Thyroid gland (tissue), 4 donors: ENCODE results near the gene TCHP.

Source experiments
- POLR2A ChIP-seq, 2 donors: fragments of 450-650 bp; IDR thresholded peaks; one replicate each; pipeline ENCODE4 v1.6.1; 2017; ENCODE audit warnings: antibody characterized with exemption in 2 of 2, mild to moderate bottlenecking in 2 of 2, moderate library complexity in 1 of 2
- TF ChIP-seq, protein P1 (sequence below), 6 experiments: fragments of 200-600 bp in 3 of 6; fragments of 450-650 bp in 3 of 6; sonication (generic) in 3 of 6; IDR thresholded peaks; one replicate each; pipeline ENCODE4 v1.5.1; 2016 to 2019; ENCODE audit warnings: antibody characterized with exemption in 6 of 6, mild to moderate bottlenecking in 2 of 6, inconsistent platforms in 1 of 6, moderate library complexity in 1 of 6

DNA sequence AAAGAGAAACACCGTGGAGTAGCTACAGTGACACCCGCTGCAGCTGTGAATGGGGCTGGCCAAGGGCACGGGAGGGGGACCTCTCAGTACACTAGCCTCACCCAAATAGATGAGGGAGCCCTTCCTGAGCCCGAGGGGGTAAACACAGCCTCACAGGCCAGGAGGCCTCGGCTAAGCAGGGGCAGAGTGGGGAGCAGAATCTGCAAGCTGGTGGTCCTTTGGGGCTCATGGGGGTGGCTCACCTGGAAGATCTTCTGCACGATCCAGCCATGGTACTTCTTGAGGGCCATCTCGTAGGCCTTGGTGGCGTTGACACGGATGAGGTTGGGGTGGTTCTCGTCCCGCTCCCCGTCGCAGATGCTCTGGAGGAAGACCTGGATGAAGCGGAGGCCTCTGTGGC is 44.7 kb upstream of the TCHP start:
- TF ChIP-seq POLR2A (IDR thresholded peaks at IDR 0.05), result no peak
- TF ChIP-seq, protein P1, sequence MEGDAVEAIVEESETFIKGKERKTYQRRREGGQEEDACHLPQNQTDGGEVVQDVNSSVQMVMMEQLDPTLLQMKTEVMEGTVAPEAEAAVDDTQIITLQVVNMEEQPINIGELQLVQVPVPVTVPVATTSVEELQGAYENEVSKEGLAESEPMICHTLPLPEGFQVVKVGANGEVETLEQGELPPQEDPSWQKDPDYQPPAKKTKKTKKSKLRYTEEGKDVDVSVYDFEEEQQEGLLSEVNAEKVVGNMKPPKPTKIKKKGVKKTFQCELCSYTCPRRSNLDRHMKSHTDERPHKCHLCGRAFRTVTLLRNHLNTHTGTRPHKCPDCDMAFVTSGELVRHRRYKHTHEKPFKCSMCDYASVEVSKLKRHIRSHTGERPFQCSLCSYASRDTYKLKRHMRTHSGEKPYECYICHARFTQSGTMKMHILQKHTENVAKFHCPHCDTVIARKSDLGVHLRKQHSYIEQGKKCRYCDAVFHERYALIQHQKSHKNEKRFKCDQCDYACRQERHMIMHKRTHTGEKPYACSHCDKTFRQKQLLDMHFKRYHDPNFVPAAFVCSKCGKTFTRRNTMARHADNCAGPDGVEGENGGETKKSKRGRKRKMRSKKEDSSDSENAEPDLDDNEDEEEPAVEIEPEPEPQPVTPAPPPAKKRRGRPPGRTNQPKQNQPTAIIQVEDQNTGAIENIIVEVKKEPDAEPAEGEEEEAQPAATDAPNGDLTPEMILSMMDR (IDR thresholded peaks at IDR 0.05), result no peak
